Measurements from ENCODE around the gene ZNF502. TPM values are rescaled to one million over a fixed set of nuclear protein-coding genes. Genes with fewer than 3 reads are reported as not detected.

ZNF502 gene
- total RNA-seq: 4.6 and 4.8 TPM in 2 replicates

DNA sequence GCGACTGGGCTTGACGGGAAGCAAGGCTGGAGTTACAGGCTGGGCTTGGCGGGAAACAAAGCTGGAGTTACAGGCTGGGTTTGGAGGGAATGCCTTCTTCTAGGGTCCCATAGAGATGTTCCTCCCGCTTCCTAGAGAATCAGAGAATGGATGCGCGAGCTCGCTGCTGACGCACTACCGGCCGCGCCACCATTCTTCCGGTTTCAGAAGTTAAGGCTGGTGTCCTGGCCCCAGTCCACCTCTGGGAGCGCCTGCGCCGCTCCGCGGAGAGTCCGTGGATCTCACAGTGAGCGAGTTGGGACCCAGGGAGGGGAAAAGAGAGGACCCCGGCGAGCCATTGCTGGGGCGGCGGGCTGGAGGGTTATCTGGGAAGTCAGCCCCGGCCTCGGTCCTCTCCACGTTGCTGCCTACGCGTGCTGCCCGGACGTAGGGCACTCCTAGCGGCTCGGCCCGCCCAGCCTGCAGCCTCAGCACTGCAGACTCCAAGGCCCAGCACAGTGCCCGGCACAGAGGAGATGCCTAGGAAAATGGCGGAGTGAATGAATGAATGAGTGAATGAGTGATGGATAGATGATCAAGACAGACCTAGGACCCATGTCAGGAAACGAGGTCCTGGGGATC lies at the start of gene ZNF502:
Gene ZNF502, plus strand, starts transcription at position 206 of the 621 bp plus-strand sequence. CDS start 7,602 bp downstream, outside the sequence.

DNA sequence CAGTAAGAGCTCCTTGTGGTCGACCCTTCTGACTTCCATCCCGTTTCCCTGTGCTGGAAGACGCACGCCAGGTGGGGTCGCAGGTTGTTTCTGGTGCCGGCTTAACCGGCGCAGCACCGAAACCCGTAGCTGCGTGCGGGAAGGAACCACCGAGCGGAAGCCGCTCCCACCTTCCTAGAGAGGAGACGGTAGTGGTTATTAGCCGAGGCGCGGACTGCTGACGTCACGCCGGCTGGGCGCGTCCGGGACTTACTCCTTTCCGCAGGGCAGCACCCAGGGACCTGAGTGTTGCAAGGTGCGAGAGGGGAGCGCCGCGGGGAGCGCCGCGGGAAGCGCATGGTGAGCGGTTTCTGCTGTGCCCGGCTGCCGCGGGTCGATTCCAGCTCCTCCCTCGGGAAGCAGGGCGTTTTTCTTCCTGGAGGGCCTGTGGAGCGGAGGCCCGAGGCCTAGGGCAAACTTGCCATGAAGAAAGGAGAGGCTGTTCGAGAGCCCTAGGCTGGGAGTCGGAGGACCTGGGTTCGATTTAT lies 17.0 kb downstream of the ZNF502 start, which contains the start of gene ZNF501:
Gene ZNF501, plus strand, starts transcription at position 252 of the 527 bp plus-strand sequence. CDS start 4,787 bp downstream, outside the sequence.

DNA sequence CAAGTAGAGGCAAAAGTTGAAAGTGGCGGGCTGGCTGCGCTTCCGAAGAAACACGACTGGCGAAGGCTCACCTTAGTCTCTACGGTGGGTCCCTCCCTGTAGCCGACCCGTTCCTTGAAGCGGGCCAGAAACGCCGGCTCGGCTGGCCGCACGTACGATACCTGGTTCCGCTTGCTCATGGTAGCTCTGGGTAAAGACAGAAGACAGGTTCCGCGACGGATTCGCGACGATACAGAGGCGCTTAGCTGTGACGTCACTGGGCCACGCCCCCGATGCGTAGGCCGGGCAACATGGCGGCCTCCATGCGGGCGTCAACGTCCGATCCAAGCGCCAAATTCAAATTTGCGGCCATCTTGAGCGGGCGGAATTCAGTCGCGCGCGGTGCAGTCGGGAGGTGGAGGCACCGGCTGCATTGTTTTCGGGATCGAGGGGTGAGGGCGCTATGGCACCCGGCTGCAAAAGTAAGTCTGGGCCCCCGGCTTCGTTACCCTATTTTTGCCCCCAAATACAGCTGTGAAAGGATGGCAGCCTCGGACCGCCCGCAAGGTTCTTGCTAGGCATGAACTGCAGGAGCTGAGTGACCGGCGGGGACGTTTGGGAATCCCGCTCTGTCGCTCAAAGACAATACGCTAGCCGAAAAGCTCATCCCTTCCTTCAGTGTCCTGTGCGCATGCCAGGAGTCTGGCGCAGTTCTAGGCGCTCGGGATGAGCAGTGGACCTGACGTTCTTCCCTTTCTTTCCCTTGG lies 49.1 kb downstream of the ZNF502 start, which contains the start of the genes KIAA1143 and KIF15:
Gene KIAA1143, minus strand, starts transcription at position 196 of the 746 bp plus-strand sequence. Its CDS starts 17 bp downstream, at position 179.
Gene KIF15, plus strand, starts transcription at position 371 of the 746 bp plus-strand sequence. Its CDS starts 72 bp downstream, at position 443.

Other genes with a start within 250 kb of the ZNF502 start
- 10.8 and 11.6 TPM in 2 replicates for gene ZNF445, start 235.0 kb upstream of the ZNF502 start, total RNA-seq
- gene ZKSCAN7, start 157.5 kb upstream of the ZNF502 start, total RNA-seq: 0.66 and 1.1 TPM in 2 replicates
- 0.50 and 0.53 TPM in 2 replicates for gene ZNF660, start 127.7 kb upstream of the ZNF502 start, total RNA-seq
- gene ZNF197, start 87.6 kb upstream of the ZNF502 start, total RNA-seq: 10.0 and 10.8 TPM in 2 replicates
- 18.5 and 21.9 TPM in 2 replicates for gene ZNF35, start 63.9 kb upstream of the ZNF502 start, total RNA-seq
- gene ZNF501, start 17.0 kb downstream of the ZNF502 start, total RNA-seq: 4.3 and 4.7 TPM in 2 replicates
- 27.5 and 33.2 TPM in 2 replicates for gene KIAA1143, start 49.0 kb downstream of the ZNF502 start, total RNA-seq
- gene KIF15, start 49.1 kb downstream of the ZNF502 start, total RNA-seq: 21.1 and 30.9 TPM in 2 replicates
- gene TMEM42, start 149.3 kb downstream of the ZNF502 start, total RNA-seq: 7.2 and 8.1 TPM in 2 replicates
- gene TGM4, start 161.9 kb downstream of the ZNF502 start, total RNA-seq: 0.07 and 0.13 TPM in 2 replicates

Data from thoracic aorta endothelial cell (primary cell).